Measurements from ENCODE around the gene CLCNKA.
"Not testable (repeated sequence)": the region's sequence is repeated elsewhere in the genome, so short reads cannot be mapped to it uniquely, and the experiment has no call there.

Gene CLCNKA

DNA sequence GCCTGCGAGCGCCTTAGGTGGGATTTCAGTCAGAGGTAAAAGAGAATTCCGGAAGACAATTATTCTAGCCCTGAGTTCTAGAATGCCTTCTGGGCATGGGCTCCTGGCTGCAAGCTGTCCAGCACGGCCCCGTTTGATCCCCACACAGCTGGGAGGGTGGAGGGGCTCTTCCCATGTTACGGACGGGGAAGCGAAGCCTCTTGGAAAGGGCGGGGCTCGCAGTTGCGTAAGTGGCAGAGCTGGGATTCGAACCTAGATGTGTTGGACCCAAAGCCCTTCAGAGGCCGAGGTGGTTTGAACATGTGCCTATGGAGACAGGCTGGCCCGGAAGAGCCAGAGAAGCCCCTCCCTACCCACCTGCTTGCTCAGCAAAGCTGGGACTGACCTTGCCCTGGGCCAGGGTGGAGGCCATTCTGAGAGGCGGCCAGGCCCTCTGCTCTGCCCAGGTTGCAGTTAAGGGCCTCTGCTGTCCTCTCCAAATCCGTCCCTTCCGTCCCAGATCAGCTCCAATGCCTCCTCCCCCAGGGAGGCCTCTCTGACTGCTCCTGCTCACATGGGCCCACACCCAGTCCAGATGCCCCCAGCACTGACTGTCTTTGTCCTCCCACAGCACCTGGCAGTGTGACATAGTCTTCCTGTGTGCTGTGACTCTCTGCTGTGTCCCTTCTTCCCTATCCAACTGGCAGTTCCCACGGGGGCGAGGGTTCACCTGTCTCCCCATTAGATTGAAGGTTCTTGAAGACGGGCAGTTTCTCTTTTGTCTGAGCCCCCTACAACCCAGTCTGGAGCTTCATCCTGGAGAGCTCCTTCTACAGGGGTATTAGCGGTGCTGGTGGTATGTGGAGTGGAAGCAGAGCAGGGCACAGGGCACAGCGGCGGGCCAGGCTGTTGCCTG lies 2.8 kb upstream of the CLCNKA start:
- DNase-seq: no peak

DNA sequence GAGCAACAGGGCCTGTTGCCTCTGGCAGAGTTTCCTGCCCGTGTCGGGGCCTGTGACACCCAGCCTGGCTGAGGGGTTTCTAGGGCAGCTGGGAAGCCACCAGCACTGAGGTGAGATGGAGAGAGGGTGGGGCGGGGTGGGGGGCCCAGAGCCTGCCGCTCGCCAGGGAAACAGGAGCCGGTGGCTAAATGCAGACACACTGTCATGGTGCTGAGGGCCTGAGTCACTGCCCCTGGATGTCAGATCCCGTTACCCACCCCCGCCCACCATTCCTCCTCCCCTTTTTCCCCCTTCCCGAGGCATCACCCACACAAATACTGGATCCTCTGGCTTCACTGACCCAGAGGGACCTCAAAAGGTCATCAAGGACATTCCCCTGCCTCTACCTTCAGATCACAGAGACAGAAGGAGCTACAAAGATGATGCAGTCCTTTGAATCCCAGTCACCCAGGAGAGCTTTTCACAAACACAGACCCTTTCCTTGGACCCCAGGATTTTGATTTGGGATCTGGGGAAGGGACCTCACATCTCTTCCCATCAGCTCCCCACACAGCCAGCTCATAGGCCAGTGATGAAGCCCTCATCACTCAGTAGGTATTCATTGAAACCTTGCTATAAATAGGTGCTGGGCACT lies 2.1 kb upstream of the CLCNKA start:
- DNase-seq: no peak

DNA sequence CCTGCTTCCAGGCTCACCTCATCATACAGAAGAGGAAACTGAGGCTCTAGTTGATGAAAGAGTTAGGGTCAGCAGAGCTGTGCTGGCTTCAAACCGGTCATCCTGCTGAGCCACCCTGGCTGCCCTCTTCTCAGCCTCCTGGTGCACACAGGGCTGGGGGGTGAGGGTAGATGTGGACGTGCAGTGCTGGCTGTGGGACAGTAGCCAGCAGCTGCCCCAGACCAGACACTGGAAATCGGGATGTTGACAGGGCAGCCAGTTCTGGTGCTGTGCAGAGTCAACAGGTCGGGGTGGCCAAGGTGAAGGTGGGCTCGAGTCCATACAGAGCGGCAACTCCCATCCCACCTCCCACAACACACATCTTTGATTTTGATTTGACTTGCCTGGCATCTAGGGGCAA lies 1.5 kb upstream of the CLCNKA start:
- DNase-seq: no peak

DNA sequence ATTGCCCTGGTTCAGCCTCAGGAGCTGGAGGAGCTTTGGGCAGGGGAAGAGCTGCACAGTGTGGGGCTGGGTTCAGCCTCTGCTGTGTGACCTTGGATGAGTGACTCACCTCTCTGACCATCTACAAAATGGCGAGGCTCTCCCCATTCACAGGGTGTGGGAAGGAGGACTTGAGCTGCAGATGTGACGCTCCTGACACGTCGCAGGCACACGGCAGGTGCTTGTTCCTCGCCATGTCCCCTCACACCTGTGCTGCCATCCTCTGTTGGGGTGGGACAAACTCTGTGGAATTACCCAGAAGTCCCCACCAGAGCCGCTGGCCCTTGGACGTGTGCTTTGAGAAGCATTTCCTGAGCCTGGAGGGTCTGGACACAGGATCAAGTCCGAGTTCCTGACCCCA lies 958 bp upstream of the CLCNKA start:
- not testable (repeated sequence) for DNase-seq

DNA sequence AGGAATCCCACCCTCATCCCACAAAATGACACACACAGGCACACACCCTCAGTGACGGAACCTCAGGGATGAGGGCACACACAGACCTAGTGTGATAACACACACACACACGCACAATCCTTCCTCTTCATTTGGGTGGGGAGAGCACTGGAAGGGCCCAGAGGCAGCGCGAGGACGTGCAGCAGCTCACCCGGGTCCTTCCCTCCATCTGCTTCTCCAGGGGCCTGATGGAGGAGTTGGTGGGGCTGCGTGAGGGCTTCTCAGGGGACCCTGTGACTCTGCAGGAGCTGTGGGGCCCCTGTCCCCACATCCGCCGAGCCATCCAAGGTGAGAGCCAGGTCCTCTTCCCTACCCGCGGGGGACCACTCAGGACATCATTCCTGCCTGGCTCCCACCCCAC lies 557 bp downstream of the CLCNKA start:
- DNase-seq: no peak

DNA sequence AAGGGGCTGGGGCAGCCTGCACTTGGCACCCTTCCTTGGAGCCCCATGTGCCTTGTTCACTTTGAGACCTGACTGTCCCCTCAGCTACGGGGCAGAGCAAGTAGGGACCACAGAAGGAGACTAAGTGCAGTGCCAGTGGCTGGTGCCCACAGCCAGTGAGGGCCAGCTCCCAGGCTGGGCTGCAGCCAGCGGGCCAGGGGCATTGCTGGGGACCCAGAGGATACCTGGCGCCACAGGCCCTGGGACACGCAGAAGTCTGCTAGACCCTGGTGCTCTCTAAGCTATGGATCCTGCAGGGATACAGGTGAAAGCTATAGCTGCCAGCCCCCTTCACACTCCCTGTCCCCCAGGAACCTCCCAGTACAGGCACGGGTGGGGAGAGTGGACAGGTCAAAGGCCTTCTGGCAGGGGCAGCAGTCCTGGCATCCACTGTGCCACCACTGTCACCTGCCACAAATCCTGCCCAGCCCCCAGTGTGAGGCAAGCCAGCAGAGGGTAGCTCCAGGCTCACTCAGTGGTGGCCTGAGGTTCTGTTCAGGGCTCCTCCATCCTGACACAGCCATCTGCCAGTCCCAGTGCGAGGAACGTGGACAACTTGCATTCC lies 1.3 kb downstream of the CLCNKA start:
- no peak for DNase-seq

DNA sequence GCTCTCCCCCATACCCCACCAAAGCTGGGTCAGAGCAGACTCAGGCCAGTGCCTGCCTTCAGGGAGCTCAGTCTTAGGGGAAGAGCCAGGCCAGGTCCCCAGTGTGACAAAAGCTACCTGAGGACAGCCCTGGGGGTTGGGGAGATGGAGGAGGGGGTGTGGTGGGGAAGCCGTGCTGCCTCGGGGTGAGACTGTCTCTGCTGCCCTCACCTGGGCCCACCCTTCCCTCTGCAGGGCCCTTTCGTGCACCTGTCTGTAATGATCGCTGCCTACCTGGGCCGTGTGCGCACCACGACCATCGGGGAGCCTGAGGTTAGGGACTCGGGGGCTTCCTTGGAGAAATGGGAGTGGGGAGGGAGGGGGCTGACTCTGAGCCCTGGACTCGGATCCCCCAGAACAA lies 4.5 kb downstream of the CLCNKA start:
- not testable (repeated sequence) for DNase-seq

DNA sequence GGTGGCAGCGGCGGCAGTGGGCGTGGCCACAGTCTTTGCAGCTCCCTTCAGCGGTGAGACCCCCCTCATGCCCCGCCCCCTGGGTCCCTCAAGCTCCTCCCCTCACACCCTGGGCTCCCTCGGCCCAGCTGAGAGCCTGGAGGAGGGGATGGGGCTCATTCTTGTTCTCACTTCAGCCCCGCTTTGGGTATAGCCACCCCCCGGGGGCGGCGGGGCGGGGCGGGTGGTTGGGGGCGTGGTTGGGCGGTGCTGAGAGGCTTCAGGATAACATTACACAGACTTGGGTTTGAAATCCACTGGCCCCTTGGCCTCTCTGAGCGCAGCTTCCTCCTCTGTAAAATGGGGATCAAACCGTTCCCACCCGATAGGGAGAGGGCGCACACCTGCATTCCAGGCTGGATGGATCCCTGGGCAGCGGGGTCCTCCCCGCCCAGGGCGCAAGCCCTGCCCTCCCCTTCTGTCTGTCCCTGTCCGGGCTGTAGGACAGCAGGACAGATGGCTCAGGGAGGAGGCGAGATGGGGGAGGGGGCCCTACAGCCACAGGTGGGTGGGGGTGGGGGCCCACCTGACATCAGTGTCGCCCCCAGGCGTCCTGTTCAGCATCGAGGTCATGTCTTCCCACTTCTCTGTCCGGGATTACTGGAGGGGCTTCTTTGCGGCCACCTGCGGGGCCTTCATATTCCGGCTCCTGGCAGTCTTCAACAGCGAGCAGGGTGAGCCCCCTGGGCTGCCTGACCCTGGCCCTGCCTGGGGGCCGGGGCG lies 5.1 kb downstream of the CLCNKA start:
- DNase-seq: peak in 1 of 2 experiments; percentile 6

DNA sequence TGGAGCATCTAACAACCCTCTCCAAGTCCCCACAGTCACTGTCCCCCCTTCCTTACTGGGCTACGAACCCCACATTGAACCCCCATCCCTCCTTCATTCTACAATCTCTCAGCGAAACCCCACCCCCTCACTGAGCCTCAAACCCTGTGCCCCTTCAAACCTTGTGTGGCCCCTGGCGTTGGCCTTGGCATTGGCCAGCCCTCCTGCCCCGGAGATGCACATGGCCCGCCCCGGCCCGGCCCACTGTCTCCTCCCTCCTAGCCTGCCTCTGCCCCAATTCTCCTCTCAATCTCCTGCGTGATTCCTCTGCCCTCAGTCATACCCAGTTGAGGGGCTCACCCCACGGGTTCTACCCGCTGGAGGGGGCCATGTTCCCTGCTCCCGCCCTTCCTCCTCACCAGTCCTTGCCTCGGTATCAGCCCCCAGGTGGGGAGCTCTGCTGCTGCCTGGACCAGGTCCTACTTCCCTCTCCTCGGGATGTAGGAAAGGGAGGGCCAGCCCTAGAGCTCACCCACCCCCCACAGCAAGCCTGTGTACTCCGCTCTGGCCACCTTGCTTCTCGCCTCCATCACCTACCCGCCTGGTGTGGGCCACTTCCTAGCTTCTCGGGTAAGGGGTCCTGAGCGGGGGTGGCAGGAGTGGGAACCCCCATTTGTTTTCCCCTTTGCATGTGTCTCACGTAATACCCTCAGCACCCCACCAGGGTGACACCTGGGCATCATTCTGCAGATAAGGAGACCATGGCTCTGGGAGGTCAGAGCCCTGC lies 6.6 kb downstream of the CLCNKA start:
- no peak for DNase-seq

DNA sequence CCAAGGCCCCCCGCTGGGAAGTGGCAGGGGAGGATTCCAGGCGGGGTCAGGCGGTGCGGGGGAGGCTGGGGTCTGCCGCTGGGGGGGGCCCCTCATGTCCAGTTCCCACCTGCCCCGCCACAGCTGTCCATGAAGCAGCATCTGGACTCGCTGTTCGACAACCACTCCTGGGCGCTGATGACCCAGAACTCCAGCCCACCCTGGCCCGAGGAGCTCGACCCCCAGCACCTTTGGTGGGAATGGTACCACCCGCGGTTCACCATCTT lies 7.1 kb downstream of the CLCNKA start:
- not testable (repeated sequence) for DNase-seq

DNA sequence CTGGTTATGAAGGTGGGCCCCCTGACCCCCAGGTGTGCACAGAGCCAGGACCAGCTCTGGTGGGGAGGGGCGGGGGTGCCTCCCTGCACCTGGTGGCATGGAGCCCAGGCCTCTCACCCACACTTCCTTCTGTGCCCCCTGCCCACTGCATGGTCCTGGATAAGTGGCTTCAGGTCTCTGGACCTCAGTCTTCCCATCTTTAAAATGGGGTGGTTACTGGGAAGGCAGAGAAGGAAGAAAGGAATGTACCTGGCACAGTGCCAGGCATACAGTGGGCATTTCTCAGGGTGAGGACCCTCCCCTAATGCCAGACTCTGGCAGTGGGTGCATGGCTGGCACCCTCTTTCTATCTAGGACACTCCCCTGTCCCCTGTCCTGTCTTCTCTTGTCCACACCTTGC lies 7.5 kb downstream of the CLCNKA start:
- DNase-seq: no peak

DNA sequence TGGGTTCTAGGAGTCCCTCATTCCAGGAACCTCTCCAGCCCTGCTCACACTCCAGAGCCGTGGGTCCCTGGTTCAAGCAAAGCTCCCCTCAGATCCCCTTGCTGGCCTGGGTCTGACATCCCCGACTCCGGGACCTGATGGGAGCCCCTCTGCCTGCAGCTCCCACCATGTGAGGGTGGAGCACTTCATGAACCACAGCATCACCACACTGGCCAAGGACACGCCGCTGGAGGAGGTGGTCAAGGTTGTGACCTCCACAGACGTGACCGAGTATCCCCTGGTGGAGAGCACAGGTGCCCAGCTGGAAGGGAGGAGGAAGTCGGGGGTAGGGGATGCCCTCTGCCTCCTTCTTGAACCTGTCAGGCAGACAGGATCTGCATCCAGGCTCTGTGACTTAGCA lies 9.7 kb downstream of the CLCNKA start:
- DNase-seq: no peak

DNA sequence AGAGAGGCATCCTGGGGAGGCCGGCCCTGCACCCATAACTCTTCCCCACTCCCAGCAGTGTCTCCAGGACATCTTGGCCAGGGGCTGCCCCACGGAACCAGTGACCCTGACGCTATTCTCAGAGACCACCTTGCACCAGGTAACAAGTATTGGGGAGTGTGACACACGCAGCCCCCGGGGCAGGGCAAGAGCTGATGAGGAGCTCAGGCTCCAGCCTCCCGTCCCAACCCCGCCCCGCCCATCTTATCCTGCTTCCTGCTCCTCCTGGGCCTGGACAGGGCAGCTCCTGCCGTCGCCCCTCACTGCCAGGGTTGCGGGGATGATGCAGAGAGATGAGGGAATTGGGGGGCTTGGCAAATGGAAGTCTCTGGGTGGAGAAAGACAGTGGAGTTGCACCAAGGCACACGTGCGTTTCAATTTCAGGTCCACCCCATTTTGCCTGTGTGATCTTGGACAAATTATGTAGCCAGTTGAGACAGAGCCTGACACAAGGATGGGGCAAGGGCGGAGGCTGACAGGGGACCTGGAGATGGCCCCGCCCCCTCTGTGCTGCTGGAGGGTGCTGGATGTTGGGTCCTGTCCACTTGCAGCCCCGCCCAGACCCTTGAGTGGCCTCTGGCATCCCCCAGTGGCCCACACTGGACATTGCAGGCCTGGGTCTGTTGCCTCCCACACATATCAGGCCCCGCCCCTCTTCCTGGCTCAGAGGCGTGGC lies 10.7 kb downstream of the CLCNKA start:
- peak; percentile 35 to 62 for DNase-seq

DNA sequence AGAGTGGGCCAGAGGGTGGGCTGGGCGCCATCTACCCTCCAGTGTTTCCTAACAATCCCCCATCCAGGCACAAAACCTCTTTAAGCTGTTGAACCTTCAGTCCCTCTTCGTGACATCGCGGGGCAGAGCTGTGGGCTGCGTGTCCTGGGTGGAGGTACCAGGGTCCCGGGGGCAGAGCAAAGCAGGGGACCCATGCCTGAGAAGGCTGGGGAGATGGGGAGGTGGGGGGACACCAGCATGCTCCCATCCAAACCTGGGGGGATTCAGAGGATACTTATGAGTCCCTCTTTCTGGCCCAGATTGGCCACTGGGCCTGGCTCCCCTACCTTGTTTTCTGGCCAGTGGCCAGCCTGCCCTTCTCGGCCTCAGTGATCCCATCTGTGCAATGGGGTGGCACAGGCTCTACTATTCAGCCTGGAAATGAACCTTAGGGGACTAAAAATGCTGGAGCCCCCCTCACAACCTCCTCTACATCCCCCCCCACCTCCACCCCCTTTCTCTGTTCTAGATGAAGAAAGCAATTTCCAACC lies 11.3 kb downstream of the CLCNKA start:
- not testable (repeated sequence) for DNase-seq

DNA sequence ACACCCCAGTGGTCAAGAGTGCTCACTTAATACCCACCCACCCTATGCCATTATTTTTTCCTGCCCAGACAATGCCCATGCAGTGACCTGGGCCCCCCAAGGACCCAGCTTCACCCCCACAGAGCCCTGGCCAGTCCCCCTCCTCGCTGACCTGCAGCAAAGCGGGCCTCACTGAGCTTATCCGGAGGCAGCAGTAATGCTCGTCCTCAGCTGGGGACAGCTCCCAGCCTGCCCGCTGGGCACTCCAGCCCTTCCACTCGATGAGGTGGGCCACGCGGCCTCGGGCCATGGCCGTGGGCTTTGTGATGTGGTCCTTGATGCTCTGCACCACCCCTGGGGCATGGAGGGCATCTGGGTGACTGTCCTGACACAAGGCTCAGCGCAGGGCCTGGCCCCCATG lies 14.6 kb downstream of the CLCNKA start:
- not testable (repeated sequence) for DNase-seq

DNA sequence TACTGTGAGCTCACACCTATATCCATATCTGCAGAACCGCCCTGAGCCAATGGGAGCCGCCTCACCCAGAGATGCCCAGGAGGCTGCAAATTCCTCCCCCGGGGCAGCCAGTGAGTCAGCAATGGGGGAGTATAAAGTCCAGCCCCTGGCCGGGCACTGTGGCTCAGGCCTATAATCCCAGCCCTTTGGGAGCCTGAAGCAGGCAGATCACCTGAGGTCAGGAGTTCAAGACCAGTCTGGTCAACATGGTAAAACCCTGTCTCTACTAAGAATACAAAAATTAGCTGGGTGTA lies 16.7 kb downstream of the CLCNKA start:
- DNase-seq: no peak

DNA sequence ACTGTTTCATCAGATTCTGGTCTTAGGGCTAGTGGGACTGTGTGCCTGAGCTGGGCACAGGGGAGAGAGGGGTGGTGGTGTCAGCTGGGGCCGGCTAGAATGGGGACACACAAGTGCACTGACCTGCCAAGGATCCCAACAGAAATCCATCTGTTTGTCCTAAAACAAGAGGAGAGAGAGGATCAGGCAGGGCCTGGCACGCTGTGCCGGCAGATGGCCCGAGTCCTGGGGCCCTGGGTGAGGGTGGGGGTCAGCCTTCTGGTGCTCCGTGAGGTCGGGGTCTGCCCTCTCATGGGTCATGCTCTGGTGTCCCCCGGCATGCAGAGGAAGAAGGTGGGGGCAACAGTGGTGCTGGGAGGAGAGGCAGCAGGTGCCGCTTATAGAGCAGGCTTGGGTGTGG lies 18.0 kb downstream of the CLCNKA start:
- DNase-seq: not testable (repeated sequence)

DNA sequence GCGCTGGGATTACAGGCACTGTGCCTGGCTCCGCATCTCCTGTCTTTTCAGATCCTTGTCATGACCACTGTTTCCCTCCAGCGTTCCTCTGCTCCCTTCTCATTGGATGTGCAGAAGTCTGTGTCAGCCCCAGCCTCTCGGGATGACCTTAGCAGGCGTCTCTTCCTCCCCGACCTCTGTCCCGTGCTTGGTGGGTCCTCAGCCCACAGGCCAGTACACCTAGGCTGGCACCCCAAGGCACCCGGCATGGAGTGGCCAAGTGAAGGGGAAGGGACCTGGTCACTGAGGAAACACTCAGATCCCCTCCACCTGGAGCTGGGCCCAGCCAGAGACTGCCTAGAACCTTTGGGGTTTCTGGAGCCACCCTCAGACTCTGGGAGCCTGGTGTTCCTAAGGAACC lies 19.4 kb downstream of the CLCNKA start:
- no peak for DNase-seq

DNA sequence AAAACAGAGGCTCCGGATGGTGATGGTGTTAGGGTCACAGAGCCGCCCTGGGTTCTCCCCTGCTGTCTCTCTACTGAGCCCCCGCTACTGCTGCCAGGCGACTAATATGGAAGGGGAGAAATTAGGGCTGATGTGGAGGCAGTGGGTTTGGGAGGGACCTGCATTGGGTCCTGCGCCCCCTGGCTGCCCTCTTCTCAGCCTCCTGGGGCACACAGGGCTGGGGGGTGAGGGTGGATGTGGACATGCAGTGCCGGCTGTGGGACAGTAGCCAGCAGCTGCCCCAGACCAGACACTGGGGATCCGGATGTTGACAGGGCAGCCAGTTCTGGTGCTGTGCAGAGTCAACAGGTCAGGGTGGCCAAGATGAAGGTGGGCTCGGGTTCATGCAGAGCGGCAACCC lies 20.3 kb downstream of the CLCNKA start:
- no peak for DNase-seq

DNA sequence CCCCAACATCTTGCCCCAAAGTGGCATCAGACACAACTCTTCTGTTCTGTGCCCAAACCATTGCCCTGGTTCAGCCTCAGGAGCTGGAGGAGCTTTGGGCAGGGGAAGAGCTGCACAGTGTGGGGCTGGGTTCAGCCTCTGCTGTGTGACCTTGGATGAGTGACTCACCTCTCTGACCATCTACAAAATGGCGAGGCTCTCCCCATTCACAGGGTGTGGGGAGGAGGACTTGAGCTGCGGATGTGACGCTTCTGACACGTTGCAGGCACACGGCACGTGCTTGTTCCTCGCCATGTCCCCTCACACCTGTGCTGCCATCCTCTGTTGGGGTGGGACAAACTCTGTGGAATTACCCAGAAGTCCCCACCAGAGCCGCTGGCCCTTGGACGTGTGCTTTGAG lies 20.8 kb downstream of the CLCNKA start:
- not testable (repeated sequence) for DNase-seq

DNA sequence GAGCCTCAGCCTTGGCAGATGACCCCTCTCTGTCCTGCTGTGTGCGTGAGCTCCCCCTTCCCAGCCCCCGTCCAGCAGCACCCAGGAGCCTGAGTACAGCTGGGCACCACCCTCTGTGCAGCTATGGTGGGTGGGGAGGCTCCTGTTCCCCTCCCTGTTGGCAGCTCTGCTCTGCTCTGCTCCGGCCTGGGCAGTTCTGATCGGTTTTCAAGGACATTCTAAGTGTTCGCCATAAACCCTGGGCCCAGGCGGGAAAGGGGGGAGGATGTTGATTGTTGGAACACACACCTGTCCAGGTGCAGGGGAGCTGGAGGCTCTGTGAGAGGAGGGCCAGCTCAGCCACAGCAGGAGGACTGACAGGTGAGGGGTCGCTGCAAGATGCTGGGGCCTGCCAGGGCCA lies 21.7 kb downstream of the CLCNKA start, which contains the start of gene CLCNKB:
Gene CLCNKB (plus strand): TSS at position 262 of the 400 bp plus-strand sequence. CDS start 711 bp downstream, outside the sequence.
- DNase-seq: no peak

DNA sequence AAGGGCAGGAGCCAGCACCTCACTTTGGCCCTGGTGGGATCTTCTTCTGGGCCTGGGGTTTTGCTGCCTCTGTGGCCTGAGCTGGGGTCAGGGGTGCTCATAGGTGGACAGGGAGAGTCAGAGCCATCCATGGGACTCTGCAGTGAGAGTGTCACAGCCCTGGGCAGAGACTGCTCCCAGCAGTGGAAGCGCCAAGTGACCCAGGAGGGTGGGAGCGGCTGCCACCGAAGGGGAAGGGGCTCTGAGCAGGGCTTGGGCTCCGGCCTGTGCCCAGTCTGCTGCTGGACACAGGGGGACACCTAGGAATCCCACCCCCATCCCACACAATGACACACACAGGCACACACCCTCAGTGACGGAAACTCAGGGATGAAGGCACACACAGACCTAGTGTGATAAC lies 22.1 kb downstream of the CLCNKA start:
- DNase-seq: no peak
